Inflammatory macrophage (primary cell): ENCODE results near the gene STARD13.
"Not testable (repeated sequence)": the region's sequence is repeated elsewhere in the genome, so short reads cannot be mapped to it uniquely, and the experiment has no call there.

ENCODE experiments used
- DNase-seq, 2 donors: peaks; one replicate each; pipeline ENCODE4 v3.0.0-alpha.2; 2020 to 2022

The STARD13 gene

GRCh38 chr13:33172911-33173310 is 112.6 kb downstream of the STARD13 start:
- no peak for DNase-seq

- no peak for DNase-seq
These were observed 113.2 kb downstream of the STARD13 start for GRCh38 chr13:33172400-33172799.

- no peak for DNase-seq
These were observed 116.1 kb downstream of the STARD13 start for GRCh38 chr13:33169273-33169980.

- no peak for DNase-seq
These were observed 117.1 kb downstream of the STARD13 start for GRCh38 chr13:33168321-33168960.

GRCh38 chr13:33167491-33167890 is 118.1 kb downstream of the STARD13 start:
- no peak for DNase-seq

GRCh38 chr13:33165787-33166186 is 119.8 kb downstream of the STARD13 start:
- no peak for DNase-seq

- DNase-seq: no peak
These were observed 121.2 kb downstream of the STARD13 start for GRCh38 chr13:33164331-33164730.

GRCh38 chr13:33162725-33163124 is 122.8 kb downstream of the STARD13 start:
- DNase-seq: not testable (repeated sequence)

- no peak for DNase-seq
These were observed 126.7 kb downstream of the STARD13 start for GRCh38 chr13:33158816-33159215.

GRCh38 chr13:33158271-33158670 is 127.3 kb downstream of the STARD13 start:
- DNase-seq: no peak

- DNase-seq: no peak
These were observed 130.6 kb downstream of the STARD13 start for GRCh38 chr13:33154911-33155310.

- no peak for DNase-seq
These were observed 131.8 kb downstream of the STARD13 start for GRCh38 chr13:33153421-33154404.

GRCh38 chr13:33152389-33152788 is 133.2 kb downstream of the STARD13 start:
- DNase-seq: no peak

GRCh38 chr13:33150662-33151061 is 134.9 kb downstream of the STARD13 start:
- no peak for DNase-seq

- DNase-seq: no peak
These were observed 135.4 kb downstream of the STARD13 start for GRCh38 chr13:33150126-33150525.

- no peak for DNase-seq
These were observed 137.7 kb downstream of the STARD13 start for GRCh38 chr13:33147832-33148231.

GRCh38 chr13:33146843-33147611 is 138.5 kb downstream of the STARD13 start:
- DNase-seq: no peak

GRCh38 chr13:33145667-33146066 is 139.9 kb downstream of the STARD13 start:
- no peak for DNase-seq

GRCh38 chr13:33144358-33144784 is 141.2 kb downstream of the STARD13 start:
- DNase-seq: no peak

- no peak for DNase-seq
These were observed 145.6 kb downstream of the STARD13 start for GRCh38 chr13:33139780-33140535.

GRCh38 chr13:33139184-33139583 is 146.4 kb downstream of the STARD13 start:
- DNase-seq: no peak

GRCh38 chr13:33138441-33138840 is 147.1 kb downstream of the STARD13 start:
- no peak for DNase-seq
